SK-N-MC (cell line): ENCODE results near the gene PDE6A.

Source experiments
- EZH2 ChIP-seq: fragments of 200-600 bp; sonication (generic); IDR thresholded peaks from one replicate; pipeline ENCODE4 v1.6.1; 2017; ENCODE audit warnings: antibody characterized with exemption
- POLR2AphosphoS5 ChIP-seq: IDR thresholded peaks from 2 replicates; pipeline ENCODE4 v1.6.1; 2012; ENCODE audit warnings: mild to moderate bottlenecking, low read depth, low read length, borderline replicate concordance

GRCh38 chr5:149811453-149811852 is 133.1 kb downstream of the PDE6A start:
- TF ChIP-seq POLR2AphosphoS5 (no peak), EZH2 (no peak)
